ENCODE results near the gene RNF115.

Gene RNF115

DNA sequence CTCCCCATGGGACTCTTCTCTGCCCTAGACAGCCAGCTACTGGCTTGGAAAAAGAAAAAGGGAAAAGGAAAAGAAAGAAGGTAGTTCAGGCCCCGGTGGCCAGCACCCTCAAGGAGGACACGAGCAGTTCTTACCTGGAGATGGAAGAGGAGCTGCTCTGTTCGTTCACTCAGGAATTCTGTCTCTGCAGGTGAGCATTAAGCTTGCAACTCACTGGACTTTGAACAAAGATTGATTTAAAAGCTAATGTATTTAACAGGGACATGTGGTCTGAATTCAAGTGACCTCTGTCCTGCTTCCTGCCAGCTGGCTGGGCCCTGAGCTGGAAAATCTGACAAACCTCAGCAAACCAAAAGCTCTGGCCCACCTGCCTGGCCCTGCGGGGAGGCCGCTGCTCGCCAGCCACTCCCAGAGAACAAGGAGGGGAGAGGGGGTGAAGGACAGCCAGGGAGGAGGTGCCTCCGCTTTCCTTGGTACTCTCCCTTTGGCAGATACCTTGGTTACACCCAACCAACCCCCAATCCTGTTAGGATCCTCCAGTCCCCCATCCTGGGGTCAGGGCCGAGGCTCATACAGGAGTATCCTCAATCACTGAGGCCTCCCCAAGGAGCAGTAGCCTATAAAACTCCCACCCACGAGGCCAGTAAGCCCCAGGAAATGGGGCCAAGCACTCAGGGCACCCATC, 116.6 kb downstream of the RNF115 start, which contains the start of gene PDZK1:
TSS of gene PDZK1 (minus strand) at position 186 of the 685 bp plus-strand sequence. CDS start 19,347 bp downstream, outside the sequence.
- DNase-seq (ENCODE audit: extremely low spot score, insufficient read length, low read depth) (no peak), FAIRE-seq (no peak)

DNA sequence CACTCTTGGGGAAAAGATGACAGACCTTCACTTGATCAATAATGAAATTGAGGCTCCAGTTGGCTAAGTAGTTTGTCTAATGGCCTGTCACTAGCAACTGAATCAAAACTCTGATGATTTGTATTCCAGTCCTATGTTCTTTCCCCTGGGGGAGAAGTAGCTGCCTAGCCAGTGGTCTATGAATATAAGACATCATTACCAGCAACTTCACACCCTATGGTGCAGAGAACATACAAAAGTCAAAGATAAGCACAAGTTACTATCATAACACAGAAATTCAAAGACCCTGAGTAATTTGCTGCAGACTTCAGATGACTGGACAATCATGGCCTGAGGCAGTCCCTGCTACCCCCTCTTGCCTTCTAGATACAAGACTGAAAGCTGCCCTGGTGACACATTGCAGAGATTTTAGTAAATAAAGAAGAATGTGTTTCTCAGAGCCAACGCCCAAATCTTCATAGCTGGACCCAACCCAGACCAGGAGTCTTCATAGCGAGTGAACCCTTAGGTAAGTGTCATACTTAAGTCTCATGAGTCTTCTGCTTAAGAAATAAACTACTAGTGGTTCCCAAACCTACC, 117.7 kb downstream of the RNF115 start:
- DNase-seq (ENCODE audit: extremely low spot score, insufficient read length, low read depth) = no peak
- FAIRE-seq = no peak

GRCh38 chr1:145705622-145706021, 118.3 kb downstream of the RNF115 start:
- DNase-seq (ENCODE audit: extremely low spot score, insufficient read length, low read depth) (no peak), FAIRE-seq (no peak)

DNA sequence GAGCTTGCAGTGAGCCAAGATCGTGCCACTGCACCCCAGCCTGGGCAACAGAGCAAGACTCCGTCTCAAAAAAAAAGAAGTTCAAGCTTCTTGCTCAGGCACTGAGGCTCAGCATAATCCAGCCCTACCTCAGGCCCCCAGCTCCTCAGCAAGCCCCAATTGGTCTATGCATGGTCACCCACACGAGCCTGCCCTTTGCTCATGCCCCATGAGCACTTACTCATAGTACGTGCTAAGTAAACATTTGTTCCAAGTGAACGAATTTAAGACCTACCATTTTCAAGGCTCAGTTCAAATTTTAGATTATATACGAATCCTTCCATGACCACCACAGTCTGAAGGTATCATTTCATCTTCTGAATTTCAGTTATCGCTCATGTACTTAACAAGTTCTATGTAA, 121.1 kb downstream of the RNF115 start:
- DNase-seq (ENCODE audit: extremely low spot score, insufficient read length, low read depth) = no peak
- FAIRE-seq = no peak

- FAIRE-seq = no peak
These were observed 121.8 kb downstream of the RNF115 start for GRCh38 chr1:145702052-145702451.

GRCh38 chr1:145701306-145701862, 122.5 kb downstream of the RNF115 start:
- DNase-seq (ENCODE audit: extremely low spot score, insufficient read length, low read depth) = no peak
- FAIRE-seq = no peak

More at GRCh38 chr1:145702052-145702451, 121.8 kb downstream of the RNF115 start:
- DNase-seq (ENCODE audit: extremely low spot score, insufficient read length, low read depth) = no peak

- FAIRE-seq = no peak
These were observed 127.3 kb downstream of the RNF115 start for GRCh38 chr1:145696630-145696960.

DNA sequence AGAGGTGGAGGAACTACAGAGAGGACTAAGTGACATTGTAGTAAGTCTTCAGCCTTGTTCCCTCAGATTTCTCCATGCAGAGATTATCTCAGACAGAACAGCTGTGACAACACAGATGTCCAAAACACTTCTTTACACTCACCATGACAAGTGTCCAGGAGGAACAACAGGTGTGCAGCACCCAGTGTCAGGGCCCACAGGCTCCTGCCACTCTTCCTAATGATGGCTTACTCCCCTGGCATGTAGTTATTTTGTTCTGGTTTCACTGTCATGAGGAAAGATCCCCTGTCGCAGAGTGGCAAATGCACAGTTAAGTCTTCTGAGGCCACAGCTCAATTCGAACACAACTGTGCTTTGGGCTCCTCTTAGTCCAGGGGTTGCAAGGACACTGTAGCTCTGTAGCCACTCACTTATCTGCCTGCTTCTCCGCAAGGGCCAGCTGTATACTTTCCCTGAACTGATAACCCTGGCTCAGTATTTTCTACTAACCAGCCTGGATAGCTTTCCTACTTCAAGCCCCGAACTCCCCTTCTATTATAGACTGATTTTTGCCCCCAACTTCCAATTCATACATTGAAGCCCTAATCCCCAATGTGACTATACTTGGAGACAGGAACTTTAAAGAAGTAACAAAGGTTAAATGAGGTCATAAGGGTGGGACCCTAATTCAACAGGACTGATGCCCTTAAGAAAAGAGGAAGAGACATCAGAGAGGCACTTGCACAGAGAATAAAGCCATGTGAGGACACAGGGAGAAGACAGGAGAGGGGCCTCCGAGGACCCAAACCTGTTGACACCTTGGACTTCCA, 127.9 kb downstream of the RNF115 start:
- DNase-seq (ENCODE audit: extremely low spot score, insufficient read length, low read depth) (no peak), FAIRE-seq (no peak)

More at GRCh38 chr1:145696630-145696960, 127.3 kb downstream of the RNF115 start:
- no peak for DNase-seq (ENCODE audit: extremely low spot score, insufficient read length, low read depth)

DNA sequence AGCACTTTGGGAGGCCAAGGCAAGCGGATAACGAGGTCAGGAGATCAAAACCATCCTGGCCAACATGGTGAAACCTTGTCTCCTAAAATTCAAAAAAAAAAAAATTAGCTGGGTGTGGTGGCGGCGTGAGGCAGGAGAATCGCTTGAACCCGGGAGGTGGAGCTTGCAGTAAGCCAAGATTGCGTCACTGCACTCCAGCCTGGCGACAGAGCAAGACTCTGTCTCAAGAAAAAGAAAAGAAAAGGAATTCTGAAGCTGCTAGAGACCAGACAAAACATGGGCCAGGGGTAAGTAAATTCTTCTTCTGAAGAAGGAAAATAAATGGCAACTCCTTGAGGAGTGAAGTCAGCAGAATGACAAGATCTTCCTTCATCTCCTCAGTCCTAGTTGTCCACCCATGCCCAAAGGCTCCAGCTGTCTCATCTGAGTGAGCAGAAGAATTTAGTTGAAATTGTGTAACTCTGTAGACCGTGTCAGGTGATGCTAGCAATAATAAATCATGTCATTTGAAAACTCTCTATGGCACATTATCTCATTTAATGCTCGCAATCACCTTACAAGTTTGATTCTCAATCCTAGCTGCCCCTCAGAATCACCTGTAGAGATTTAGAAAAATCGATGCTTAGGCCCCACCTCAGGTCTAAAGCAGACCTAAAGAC, 131.0 kb downstream of the RNF115 start:
- no peak for DNase-seq (ENCODE audit: extremely low spot score, insufficient read length, low read depth)

GRCh38 chr1:145690587-145691558, 133.0 kb downstream of the RNF115 start:
- FAIRE-seq (peak; percentile 78), DNase-seq (ENCODE audit: extremely low spot score, insufficient read length, low read depth) (peak; percentile 35)

More for the DNA sequence above, 131.0 kb downstream of the RNF115 start:
- FAIRE-seq = no peak

DNA sequence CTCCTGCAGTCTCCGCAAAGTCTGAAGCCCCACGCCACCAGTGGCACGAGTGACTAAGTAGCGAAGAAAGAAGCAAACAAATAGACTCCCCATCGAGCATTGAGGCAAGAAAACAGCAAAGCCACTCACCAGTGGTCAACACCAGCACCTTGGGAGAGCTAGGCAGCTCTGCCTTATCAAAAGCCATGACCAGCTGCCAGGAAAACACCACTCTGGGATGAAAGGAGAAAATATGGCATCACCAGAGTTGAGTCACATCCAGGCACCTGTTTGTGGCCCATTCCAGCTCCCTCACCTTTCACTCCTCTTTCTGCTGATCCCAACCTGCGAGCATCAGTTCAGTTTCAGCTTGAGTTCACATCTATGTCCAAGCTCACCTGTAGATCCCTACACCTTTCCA, 134.0 kb downstream of the RNF115 start:
- FAIRE-seq = no peak
- DNase-seq (ENCODE audit: extremely low spot score, insufficient read length, low read depth) = no peak

DNA sequence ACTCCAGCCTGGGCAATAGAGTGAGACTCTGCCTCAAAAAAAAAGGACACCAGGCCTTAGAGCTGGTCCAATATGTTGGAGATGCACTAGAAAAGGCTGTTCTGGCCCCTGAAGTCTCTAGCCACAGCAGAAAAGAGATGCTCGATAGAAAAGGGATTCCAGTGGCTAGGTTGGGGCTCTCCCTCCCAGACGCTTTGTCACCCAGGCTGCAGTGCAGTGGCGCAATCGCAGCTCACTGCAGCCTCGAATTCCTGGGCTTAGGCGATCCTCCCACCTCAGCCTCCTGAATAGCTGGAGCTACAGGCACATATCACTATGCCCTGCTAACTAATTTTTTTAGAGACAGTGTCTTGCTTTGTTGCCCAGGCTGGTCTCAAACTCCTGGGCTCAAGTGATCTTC, 135.0 kb downstream of the RNF115 start:
- no peak for FAIRE-seq

More for the DNA sequence above, 135.0 kb downstream of the RNF115 start:
- no peak for DNase-seq (ENCODE audit: extremely low spot score, insufficient read length, low read depth)
